GM21576 (cell line): ENCODE results near the gene CEP164.

Source experiments
- ATAC-seq: cut with Tn5 transposase; IDR thresholded peaks from one replicate; pipeline ENCODE4 v1.9.1; 2021; ENCODE audit warnings: mild to moderate bottlenecking, moderate library complexity; ENCODE audit not compliant: unreplicated experiment

Gene CEP164

GRCh38 chr11:117356126-117356890, 28.7 kb downstream of the CEP164 start:
- no peak for ATAC-seq

- no peak for ATAC-seq
These were observed 33.8 kb downstream of the CEP164 start for GRCh38 chr11:117361432-117361831.

- ATAC-seq: no peak
These were observed 38.6 kb downstream of the CEP164 start for GRCh38 chr11:117366248-117366647.

- no peak for ATAC-seq
These were observed 39.2 kb downstream of the CEP164 start for GRCh38 chr11:117366875-117367274.

GRCh38 chr11:117369534-117369933, 41.9 kb downstream of the CEP164 start:
- no peak for ATAC-seq

- no peak for ATAC-seq
These were observed 43.8 kb downstream of the CEP164 start for GRCh38 chr11:117371453-117371852.

- no peak for ATAC-seq
These were observed 46.8 kb downstream of the CEP164 start for GRCh38 chr11:117374316-117375055.

GRCh38 chr11:117375960-117376359, 48.3 kb downstream of the CEP164 start:
- ATAC-seq: no peak

GRCh38 chr11:117376517-117376916, 48.9 kb downstream of the CEP164 start:
- no peak for ATAC-seq

- no peak for ATAC-seq
These were observed 51.6 kb downstream of the CEP164 start for GRCh38 chr11:117378976-117379865.

GRCh38 chr11:117380676-117381075, 53.0 kb downstream of the CEP164 start:
- no peak for ATAC-seq

- ATAC-seq: no peak
These were observed 54.1 kb downstream of the CEP164 start for GRCh38 chr11:117381481-117382387.

- no peak for ATAC-seq
These were observed 55.1 kb downstream of the CEP164 start for GRCh38 chr11:117382746-117383145.

GRCh38 chr11:117384045-117384444, 56.4 kb downstream of the CEP164 start:
- no peak for ATAC-seq

GRCh38 chr11:117385471-117385870, 57.8 kb downstream of the CEP164 start:
- no peak for ATAC-seq

GRCh38 chr11:117385906-117386305, 58.3 kb downstream of the CEP164 start:
- ATAC-seq: no peak

GRCh38 chr11:117387992-117388755, 60.5 kb downstream of the CEP164 start:
- ATAC-seq: no peak

- ATAC-seq: no peak
These were observed 63.1 kb downstream of the CEP164 start for GRCh38 chr11:117390743-117391142.

- no peak for ATAC-seq
These were observed 63.5 kb downstream of the CEP164 start for GRCh38 chr11:117391181-117391580.
